Muscle of arm (tissue), 12 donors: ENCODE measurements around the gene PRDM1. TPM values are rescaled to one million over a fixed set of nuclear protein-coding genes. Genes with fewer than 3 reads are reported as not detected.

Experiments
- DNase-seq: peaks from one replicate; pipeline ENCODE4 v3.0.0-alpha.2; 2013
- polyA plus RNA-seq, 12 donors: library from polyadenylated mRNA; unstranded; fragments of 120-200 nt; gene quantifications; one replicate each; pipeline ENCODE4 v1.2.1, GENCODE V29; 2013; ENCODE audit not compliant: insufficient read length in 12 of 12

PRDM1 gene
- polyA plus RNA-seq, 12 donors = 2.9 to 24.4 (median 5.5) TPM; not detected in 1

GRCh38 chr6:106094964-106095335 is 8.8 kb downstream of the PRDM1 start:
- DNase-seq = no peak

DNA sequence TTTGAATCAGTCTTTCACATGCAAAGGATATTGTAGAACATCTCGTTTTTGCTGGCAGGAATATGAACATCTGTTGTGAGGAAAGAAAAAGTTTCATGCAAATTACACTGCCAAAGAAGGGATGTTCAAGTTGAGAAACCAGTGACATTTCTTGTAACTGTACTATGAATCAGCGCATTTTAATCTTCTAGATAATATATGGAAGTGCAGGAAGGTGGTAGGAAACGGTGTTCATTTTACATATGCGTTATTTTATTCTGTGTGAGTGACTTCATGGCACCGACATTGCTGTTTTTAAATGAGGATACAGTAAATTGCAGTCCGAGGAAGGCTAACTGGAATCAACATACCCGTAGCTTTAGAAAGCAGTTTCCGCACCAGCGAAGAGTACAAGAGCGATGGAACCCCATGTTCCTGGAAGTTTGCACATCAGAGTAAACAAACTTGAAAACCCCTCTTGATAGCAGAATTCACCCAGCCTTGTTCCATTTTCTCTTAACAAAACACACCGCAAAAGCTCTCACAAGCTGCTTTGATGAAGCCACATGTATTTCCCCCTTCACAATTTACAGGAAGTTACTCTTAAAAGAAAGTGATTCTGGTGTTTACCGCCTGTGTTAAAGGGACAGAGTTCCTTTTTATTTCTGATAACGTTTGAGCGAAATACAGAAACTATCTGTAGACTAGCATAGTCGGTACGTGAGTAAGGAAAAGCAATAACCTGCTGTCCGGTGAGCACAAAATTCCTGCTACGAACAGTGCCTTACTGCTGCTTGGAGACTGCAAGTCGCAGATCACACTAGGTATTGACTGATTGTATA is 11.5 kb downstream of the PRDM1 start:
- DNase-seq = peak; percentile 47

DNA sequence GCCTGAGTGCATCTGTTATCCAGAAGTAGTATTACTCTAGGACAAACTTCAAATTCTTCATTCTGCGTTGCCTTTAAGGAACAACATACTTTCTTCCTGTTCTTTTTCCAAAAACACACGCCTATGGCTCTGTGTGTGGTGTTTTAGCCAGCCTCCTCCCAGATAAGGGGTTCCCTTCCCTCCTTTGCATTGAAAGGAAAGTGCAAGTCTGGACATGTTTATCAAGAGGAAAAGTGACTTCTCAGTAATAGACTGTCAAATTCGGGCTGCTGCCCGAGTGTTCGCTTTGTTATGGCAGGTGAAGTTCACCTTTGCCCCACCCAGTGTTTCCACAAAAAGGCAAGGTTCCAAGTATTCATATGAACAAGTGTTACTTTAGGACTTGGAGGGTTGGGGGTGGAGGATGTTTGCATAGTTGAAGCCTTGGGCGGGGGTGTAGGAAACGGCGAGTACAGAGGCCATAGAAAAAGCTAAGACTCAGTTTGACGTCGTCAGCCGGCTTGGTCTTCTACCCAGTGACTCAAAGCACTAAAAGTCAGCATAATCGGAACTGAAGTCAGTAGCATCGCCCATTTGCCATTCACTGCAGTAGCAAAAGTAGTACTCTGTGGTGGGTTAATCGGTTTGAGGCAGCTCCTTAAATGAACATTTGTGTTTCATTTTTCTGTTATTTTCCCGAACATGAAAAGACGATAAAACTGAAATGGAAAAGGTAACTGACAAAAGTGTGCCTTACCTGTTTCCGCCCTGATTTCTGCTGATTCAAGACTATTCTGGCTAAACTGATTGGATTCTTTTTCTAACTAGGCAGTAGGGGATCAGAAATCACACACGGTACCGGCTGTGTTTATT is 12.5 kb downstream of the PRDM1 start:
- DNase-seq = no peak

DNA sequence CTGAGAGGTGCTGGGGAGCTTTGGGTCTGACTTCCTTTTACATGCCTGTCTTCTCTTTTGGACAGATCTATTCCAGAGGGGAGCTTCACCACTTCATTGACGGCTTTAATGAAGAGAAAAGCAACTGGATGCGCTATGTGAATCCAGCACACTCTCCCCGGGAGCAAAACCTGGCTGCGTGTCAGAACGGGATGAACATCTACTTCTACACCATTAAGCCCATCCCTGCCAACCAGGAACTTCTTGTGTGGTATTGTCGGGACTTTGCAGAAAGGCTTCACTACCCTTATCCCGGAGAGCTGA is 13.1 kb downstream of the PRDM1 start:
- no peak for DNase-seq

DNA sequence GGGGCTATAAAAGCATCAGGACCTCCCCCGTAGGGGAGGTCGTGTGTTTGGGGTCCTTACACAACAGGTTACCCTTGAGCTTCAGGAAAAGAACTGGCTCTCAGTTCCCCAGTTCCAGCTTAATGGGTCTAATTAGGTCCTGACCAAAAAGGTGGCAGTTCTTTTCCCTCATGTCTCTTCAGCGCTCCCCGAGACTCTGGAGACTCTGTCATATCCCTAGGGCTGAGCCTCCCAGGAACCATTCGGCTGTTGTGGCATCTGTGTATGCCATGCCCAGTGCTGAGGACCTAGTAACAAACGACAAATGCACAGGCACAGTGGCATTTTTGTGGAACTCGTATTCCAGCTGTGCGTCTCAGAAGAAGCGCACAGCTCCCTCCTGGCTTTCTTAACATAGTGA is 14.6 kb downstream of the PRDM1 start:
- no peak for DNase-seq

GRCh38 chr6:106101466-106101865 is 15.3 kb downstream of the PRDM1 start:
- DNase-seq = no peak

DNA sequence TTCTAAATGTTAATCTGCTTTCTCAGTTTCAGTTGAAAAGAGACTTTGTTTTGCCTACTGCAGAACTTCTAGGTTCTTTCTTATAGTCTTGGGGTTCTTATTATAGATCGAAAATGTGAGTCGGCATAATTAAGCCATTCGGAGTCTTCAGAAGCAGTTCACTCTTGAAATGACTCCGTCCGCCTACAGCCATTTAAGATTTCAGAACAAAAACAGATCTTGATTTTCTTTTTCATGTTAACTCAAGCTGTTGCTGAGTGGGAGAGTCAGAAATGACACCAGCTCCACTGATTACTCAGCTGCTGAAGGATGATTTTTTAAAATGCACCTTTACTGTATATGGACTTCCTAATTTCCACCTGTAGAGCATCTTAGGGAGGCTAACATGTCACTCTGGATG is 15.9 kb downstream of the PRDM1 start:
- DNase-seq = no peak

DNA sequence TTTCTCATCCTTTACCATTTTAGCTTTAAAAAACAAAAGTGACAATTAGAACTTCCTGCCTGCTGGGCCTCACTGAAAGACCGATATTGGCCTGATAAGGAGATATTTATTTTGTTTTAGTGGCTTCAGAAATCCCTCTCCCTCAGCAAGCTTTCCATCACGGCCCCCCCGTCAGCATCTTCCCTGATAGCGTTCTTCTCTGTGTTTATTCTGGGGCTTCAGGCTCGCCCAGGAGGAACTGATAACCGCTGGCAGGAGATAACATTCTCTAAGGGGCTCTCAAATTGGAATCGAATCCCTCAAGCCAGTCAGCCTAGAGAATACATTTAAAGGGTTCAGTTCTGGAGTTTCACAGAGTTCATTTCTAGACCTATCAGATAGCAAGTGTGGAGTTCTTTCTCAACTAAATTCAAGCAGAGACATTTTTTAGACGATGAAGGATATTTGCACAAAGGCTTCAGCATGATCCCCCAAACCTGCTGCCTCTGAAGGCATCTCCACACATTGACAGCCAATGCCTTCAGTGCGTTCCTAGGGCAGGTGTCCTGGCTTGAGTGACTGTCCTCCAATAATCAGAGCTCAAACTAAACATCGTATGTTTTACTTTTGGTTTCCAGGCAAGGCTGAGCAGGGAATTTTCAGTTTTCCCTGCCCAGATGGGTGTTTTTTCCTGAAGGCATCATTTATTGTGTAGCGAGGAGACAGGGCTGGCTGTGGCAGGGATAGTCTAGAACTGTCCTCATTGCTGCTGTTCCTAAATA is 17.0 kb downstream of the PRDM1 start:
- DNase-seq = no peak

DNA sequence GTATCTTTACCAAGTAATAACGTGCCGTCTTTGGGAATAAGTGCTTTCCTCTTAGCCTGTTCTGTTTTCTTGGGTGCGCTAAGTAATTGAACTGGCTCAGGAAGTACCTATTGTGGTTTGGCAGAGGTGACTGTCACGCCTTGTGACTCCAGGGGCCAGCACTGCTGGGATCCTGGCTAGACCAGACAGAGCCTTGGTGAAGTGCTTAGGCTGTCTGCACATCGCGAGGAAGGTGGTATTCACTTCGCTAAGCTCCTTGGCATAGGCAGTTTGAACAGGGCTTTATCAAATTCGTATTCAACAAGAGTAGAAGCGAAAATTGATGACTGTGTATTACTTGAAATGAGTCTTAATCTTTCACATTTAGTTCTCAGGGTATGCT is 17.6 kb downstream of the PRDM1 start:
- DNase-seq = no peak

- DNase-seq = no peak
Observed at GRCh38 chr6:106104476-106104875, 18.3 kb downstream of the PRDM1 start.

DNA sequence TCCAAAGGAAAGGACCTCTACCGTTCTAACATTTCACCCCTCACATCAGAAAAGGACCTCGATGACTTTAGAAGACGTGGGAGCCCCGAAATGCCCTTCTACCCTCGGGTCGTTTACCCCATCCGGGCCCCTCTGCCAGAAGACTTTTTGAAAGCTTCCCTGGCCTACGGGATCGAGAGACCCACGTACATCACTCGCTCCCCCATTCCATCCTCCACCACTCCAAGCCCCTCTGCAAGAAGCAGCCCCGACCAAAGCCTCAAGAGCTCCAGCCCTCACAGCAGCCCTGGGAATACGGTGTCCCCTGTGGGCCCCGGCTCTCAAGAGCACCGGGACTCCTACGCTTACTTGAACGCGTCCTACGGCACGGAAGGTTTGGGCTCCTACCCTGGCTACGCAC is 18.8 kb downstream of the PRDM1 start:
- no peak for DNase-seq

DNA sequence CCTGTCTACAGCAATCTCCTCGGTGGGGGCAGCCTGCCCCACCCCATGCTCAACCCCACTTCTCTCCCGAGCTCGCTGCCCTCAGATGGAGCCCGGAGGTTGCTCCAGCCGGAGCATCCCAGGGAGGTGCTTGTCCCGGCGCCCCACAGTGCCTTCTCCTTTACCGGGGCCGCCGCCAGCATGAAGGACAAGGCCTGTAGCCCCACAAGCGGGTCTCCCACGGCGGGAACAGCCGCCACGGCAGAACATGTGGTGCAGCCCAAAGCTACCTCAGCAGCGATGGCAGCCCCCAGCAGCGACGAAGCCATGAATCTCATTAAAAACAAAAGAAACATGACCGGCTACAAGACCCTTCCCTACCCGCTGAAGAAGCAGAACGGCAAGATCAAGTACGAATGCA is 19.4 kb downstream of the PRDM1 start:
- no peak for DNase-seq

GRCh38 chr6:106106276-106107042 is 20.3 kb downstream of the PRDM1 start:
- no peak for DNase-seq

DNA sequence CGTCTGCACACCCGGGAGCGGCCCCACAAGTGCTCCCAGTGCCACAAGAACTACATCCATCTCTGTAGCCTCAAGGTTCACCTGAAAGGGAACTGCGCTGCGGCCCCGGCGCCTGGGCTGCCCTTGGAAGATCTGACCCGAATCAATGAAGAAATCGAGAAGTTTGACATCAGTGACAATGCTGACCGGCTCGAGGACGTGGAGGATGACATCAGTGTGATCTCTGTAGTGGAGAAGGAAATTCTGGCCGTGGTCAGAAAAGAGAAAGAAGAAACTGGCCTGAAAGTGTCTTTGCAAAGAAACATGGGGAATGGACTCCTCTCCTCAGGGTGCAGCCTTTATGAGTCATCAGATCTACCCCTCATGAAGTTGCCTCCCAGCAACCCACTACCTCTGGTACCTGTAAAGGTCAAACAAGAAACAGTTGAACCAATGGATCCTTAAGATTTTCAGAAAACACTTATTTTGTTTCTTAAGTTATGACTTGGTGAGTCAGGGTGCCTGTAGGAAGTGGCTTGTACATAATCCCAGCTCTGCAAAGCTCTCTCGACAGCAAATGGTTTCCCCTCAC is 21.0 kb downstream of the PRDM1 start:
- no peak for DNase-seq

DNA sequence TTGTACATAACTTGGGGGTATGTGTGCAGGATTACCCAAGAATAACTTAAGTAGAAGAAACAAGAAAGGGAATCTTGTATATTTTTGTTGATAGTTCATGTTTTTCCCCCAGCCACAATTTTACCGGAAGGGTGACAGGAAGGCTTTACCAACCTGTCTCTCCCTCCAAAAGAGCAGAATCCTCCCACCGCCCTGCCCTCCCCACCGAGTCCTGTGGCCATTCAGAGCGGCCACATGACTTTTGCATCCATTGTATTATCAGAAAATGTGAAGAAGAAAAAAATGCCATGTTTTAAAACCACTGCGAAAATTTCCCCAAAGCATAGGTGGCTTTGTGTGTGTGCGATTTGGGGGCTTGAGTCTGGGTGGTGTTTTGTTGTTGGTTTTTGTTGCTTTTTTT is 22.0 kb downstream of the PRDM1 start:
- no peak for DNase-seq

- DNase-seq = no peak
Observed at GRCh38 chr6:106109029-106109428, 22.9 kb downstream of the PRDM1 start.

- no peak for DNase-seq
Observed at GRCh38 chr6:106110164-106110826, 24.2 kb downstream of the PRDM1 start.

DNA sequence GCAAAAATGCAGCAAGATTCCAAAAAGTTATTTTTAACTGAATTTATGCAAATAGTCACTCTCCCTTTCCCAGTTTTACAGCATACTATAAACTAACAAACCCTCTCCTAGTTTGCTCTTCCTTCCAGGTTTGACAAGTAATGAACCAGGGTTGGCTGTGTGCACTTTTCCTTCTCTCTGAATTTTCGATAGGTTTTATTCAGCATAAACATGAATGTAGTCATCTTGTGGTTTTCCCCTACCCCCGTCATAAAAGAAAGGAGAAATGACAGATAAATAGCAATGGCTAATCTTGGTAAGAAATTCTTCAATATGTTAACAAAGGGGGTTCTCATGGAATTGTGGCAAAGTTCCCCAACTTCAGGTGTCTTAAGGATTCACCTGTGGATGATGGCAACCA is 26.3 kb downstream of the PRDM1 start:
- no peak for DNase-seq

GRCh38 chr6:106113256-106113959 is 27.3 kb downstream of the PRDM1 start:
- DNase-seq = no peak

- DNase-seq = no peak
Observed at GRCh38 chr6:106114492-106114891, 28.4 kb downstream of the PRDM1 start.
